ENCODE measurements around the gene TP63.

DNA sequence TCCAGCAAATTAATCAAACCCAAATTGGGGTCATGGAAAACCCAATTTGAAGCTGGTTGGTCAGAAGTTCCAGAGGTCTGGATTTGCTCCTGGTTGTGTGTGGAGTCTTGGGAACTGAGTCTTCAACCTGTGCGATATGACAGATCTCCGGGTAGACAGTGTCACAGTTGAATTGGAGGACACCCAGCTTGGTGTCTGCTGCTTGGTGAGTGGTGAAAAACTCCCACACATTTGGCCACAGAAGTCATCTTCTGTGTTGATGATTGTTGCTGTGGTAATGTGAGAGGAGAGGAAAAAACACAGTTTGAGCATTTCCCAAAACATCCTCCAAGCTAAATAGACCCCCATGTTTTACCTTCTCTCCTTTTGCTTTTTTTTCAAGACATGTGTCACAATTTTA lies 218.1 kb downstream of the TP63 start:
- TF ChIP-seq, protein P1, sequence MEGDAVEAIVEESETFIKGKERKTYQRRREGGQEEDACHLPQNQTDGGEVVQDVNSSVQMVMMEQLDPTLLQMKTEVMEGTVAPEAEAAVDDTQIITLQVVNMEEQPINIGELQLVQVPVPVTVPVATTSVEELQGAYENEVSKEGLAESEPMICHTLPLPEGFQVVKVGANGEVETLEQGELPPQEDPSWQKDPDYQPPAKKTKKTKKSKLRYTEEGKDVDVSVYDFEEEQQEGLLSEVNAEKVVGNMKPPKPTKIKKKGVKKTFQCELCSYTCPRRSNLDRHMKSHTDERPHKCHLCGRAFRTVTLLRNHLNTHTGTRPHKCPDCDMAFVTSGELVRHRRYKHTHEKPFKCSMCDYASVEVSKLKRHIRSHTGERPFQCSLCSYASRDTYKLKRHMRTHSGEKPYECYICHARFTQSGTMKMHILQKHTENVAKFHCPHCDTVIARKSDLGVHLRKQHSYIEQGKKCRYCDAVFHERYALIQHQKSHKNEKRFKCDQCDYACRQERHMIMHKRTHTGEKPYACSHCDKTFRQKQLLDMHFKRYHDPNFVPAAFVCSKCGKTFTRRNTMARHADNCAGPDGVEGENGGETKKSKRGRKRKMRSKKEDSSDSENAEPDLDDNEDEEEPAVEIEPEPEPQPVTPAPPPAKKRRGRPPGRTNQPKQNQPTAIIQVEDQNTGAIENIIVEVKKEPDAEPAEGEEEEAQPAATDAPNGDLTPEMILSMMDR (IDR thresholded peaks at IDR 0.05; ENCODE audit: low read length) = no peak
- no peak for TF ChIP-seq EZH2 (IDR thresholded peaks at IDR 0.05; ENCODE audit: borderline replicate concordance, low read length)
